H1 (cell line): ENCODE results near the gene CISD2. TPM values are rescaled to one million over a fixed set of nuclear protein-coding genes. Genes with fewer than 3 reads are reported as not detected.

Experiments used
- CTCF ChIA-PET: fragments of 300-600 bp; sonication (Branson Sonifier 250); formaldehyde crosslinking; loops from one replicate; lab custom pipeline; 2021; ENCODE audit not compliant: partially characterized antibody; lab: Charles Lee
- POLR2A ChIA-PET: fragments of 300-600 bp; sonication (Branson Sonifier 250); formaldehyde crosslinking; loops from one replicate; lab custom pipeline; 2021; ENCODE audit warnings: inconsistent platforms; ENCODE audit not compliant: partially characterized antibody; lab: Charles Lee
- DNase-seq, 2 experiments: peaks; one replicate each; pipeline versions ENCODE4 v3.0.0 to v3.0.0-alpha.2; 2010 to 2022; ENCODE audit warnings: low spot score in 2 of 2, low read depth in 1 of 2, mixed read lengths in 1 of 2
- FAIRE-seq: peaks from 2 replicates; lab custom pipeline; 2011; peaks lifted over from hg19 to GRCh38; lab: Jason Lieb, UNC
- H2AFZ ChIP-seq: 2 replicates; pipeline ENCODE4 v1.8.1; 2012; ENCODE audit warnings: low read length, inconsistent platforms
- H2AK5ac ChIP-seq: 2 replicates; pipeline ENCODE4 v1.6.1; 2013; ENCODE audit warnings: low read depth, low read length
- H2BK120ac ChIP-seq: replicated peaks from 2 replicates; pipeline ENCODE3; 2013; ENCODE audit warnings: low read depth, low read length, inconsistent platforms
- H2BK12ac ChIP-seq: 2 replicates; pipeline ENCODE4 v1.6.1; 2013; ENCODE audit warnings: low read depth, low read length
- H2BK15ac ChIP-seq: 2 replicates; pipeline ENCODE4 v1.6.1; 2013; ENCODE audit warnings: low read length
- H2BK20ac ChIP-seq: 2 replicates; pipeline ENCODE4 v1.6.1; 2013; ENCODE audit warnings: low read length
- H2BK5ac ChIP-seq: 2 replicates; pipeline ENCODE4 v1.6.1; 2013; ENCODE audit warnings: low read depth, low read length
- H3K14ac ChIP-seq: 2 replicates; pipeline ENCODE4 v1.6.1; 2013; ENCODE audit warnings: inconsistent platforms; ENCODE audit not compliant: insufficient read length
- H3K18ac ChIP-seq: 2 replicates; pipeline ENCODE4 v1.6.1; 2013; ENCODE audit warnings: low read length; ENCODE audit errors: extremely low read depth
- H3K23ac ChIP-seq: 2 replicates; pipeline ENCODE4 v1.6.1; 2013; ENCODE audit warnings: inconsistent platforms; ENCODE audit not compliant: insufficient read length
- H3K23me2 ChIP-seq: 2 replicates; pipeline ENCODE4 v1.6.1; 2013; ENCODE audit warnings: low read depth, low read length
- H3K27ac ChIP-seq: 2 replicates; pipeline ENCODE4 v1.6.1; 2011; ENCODE audit warnings: low read depth, low read length, inconsistent platforms
- H3K27me3 ChIP-seq, 4 experiments: replicated peaks in 1 of 4; 1 replicate in 1 of 4; 2 replicates in 3 of 4; pipeline versions ENCODE4 v1.6.1 to v1.8.1; 2011 to 2013; ENCODE audit warnings: low read length in 3 of 4, mild to moderate bottlenecking in 3 of 4, inconsistent platforms in 2 of 4, mixed read lengths in 2 of 4, moderate library complexity in 1 of 4; ENCODE audit not compliant: control insufficient read depth in 3 of 4, insufficient read depth in 3 of 4; ENCODE audit errors: extremely low read depth in 1 of 4
- H3K36me3 ChIP-seq, 4 experiments: 2 replicates each; pipeline versions ENCODE4 v1.6.1 to v1.8.1; 2011 to 2013; ENCODE audit warnings: mild to moderate bottlenecking in 4 of 4, low read length in 3 of 4, moderate library complexity in 2 of 4, control low read depth in 1 of 4, inconsistent platforms in 1 of 4; ENCODE audit not compliant: insufficient read depth in 4 of 4, control insufficient read depth in 2 of 4
- H3K4ac ChIP-seq: replicated peaks from 2 replicates; pipeline ENCODE3; 2013; ENCODE audit warnings: low read length, low read depth, mixed read lengths, inconsistent platforms; ENCODE audit not compliant: insufficient read length
- H3K4me1 ChIP-seq, 4 experiments: replicated peaks in 1 of 4; 1 replicate in 1 of 4; 2 replicates in 3 of 4; pipeline versions ENCODE4 v1.6.1 to v1.8.1; 2011 to 2013; ENCODE audit warnings: low read length in 3 of 4, inconsistent platforms in 2 of 4, mixed read lengths in 1 of 4; ENCODE audit not compliant: insufficient read depth in 4 of 4, control insufficient read depth in 3 of 4
- H3K4me2 ChIP-seq, 2 experiments: 2 replicates each; pipeline versions ENCODE4 v1.6.1 to v1.8.1; 2011 to 2013; ENCODE audit warnings: low read depth in 2 of 2, low read length in 2 of 2, control low read depth in 1 of 2, inconsistent platforms in 1 of 2, mild to moderate bottlenecking in 1 of 2; ENCODE audit not compliant: insufficient read depth in 1 of 2
- H3K4me3 ChIP-seq, 4 experiments: fragments of 200-600, 300-600 bp in 1 of 4; sonication (generic), shearing (Covaris generic), sonication (Bioruptor Twin) in 1 of 4; 2 replicates each; pipeline versions ENCODE4 v1.5.1 to v1.8.1; 2011 to 2016; ENCODE audit warnings: low read length in 4 of 4, low read depth in 3 of 4, control low read depth in 2 of 4, inconsistent platforms in 2 of 4, mild to moderate bottlenecking in 2 of 4, mixed read lengths in 1 of 4, moderate library complexity in 1 of 4; ENCODE audit not compliant: insufficient read depth in 2 of 4; ENCODE audit errors: extremely low read depth in 1 of 4
- H3K56ac ChIP-seq: replicated peaks from 2 replicates; pipeline ENCODE3; 2013; ENCODE audit warnings: low read depth, mild to moderate bottlenecking, mixed read lengths, low read length, inconsistent platforms; ENCODE audit not compliant: insufficient read length
- H3K79me1 ChIP-seq: 2 replicates; pipeline ENCODE4 v1.6.1; 2013; ENCODE audit warnings: low read depth, low read length, control low read depth
- H3K79me2 ChIP-seq, 2 experiments: 2 replicates each; pipeline versions ENCODE4 v1.6.1 to v1.8.1; 2012 to 2013; ENCODE audit warnings: low read length in 2 of 2, mild to moderate bottlenecking in 2 of 2, inconsistent platforms in 1 of 2; ENCODE audit not compliant: insufficient read depth in 2 of 2, control insufficient read depth in 1 of 2
- H3K9ac ChIP-seq, 4 experiments: replicated peaks in 1 of 4; 1 replicate in 1 of 4; 2 replicates in 3 of 4; pipeline versions ENCODE4 v1.6.1 to v1.8.1; 2011 to 2013; ENCODE audit warnings: low read depth in 3 of 4, low read length in 3 of 4, control low read depth in 2 of 4, mild to moderate bottlenecking in 2 of 4, moderate library complexity in 2 of 4, inconsistent platforms in 1 of 4; ENCODE audit errors: extremely low read depth in 1 of 4
- H3K9me3 ChIP-seq, 2 experiments: 2 replicates each; pipeline versions ENCODE4 v1.6.1 to v1.8.1; 2012 to 2013; ENCODE audit warnings: mild to moderate bottlenecking in 2 of 2, moderate library complexity in 2 of 2, control low read depth in 1 of 2, inconsistent platforms in 1 of 2, low read depth in 1 of 2, low read length in 1 of 2, mixed read lengths in 1 of 2; ENCODE audit not compliant: insufficient read depth in 2 of 2
- H4K20me1 ChIP-seq, 2 experiments: replicated peaks in 1 of 2; 2 replicates each; pipeline versions ENCODE3 to v1.8.1; 2011 to 2013; ENCODE audit warnings: inconsistent platforms in 2 of 2, low read length in 2 of 2, mild to moderate bottlenecking in 1 of 2; ENCODE audit not compliant: insufficient read depth in 2 of 2, control insufficient read depth in 1 of 2
- H4K5ac ChIP-seq: 2 replicates; pipeline ENCODE4 v1.6.1; 2013; ENCODE audit warnings: low read length, low read depth, mixed read lengths, inconsistent platforms; ENCODE audit not compliant: insufficient read length
- H4K8ac ChIP-seq: 2 replicates; pipeline ENCODE4 v1.8.0; 2013; ENCODE audit warnings: mild to moderate bottlenecking, moderate library complexity, low read length, inconsistent platforms; ENCODE audit not compliant: insufficient read depth; ENCODE audit errors: extremely low read depth
- H4K91ac ChIP-seq: replicated peaks from 2 replicates; pipeline ENCODE3; 2013; ENCODE audit warnings: low read length, mixed read lengths, inconsistent platforms; ENCODE audit not compliant: insufficient read length
- ATF2 ChIP-seq: IDR thresholded peaks from 2 replicates; pipeline ENCODE4 v1.6.1; 2012; ENCODE audit warnings: low read length, inconsistent platforms
- CBX5 ChIP-seq: fragments of 300-800, 300-1000 bp; sonication (generic); IDR thresholded peaks from 2 replicates; pipeline ENCODE4 v1.7.1; 2016; ENCODE audit warnings: antibody characterized with exemption, low read length, low read depth
- CHD1 ChIP-seq: IDR thresholded peaks from 2 replicates; pipeline ENCODE4 v1.6.1; 2012; ENCODE audit warnings: low read depth, low read length, improper control_type of control experiment
- CREB1 ChIP-seq: IDR thresholded peaks from 2 replicates; pipeline ENCODE4 v1.6.1; 2012; ENCODE audit warnings: inconsistent platforms
- EGR1 ChIP-seq: IDR thresholded peaks from 2 replicates; pipeline ENCODE4 v1.6.1; 2011; ENCODE audit warnings: low read depth, low read length, borderline replicate concordance
- EP300 ChIP-seq, 2 experiments: IDR thresholded peaks; 1 replicate in 1 of 2; 2 replicates in 1 of 2; pipeline ENCODE4 v1.6.1; 2011 to 2012; ENCODE audit warnings: low read depth in 2 of 2, low read length in 2 of 2, mild to moderate bottlenecking in 2 of 2, borderline replicate concordance in 1 of 2, inconsistent platforms in 1 of 2, moderate library complexity in 1 of 2
- FOSL1 ChIP-seq: IDR thresholded peaks from 2 replicates; pipeline ENCODE4 v1.6.1; 2011; ENCODE audit warnings: mild to moderate bottlenecking, low read depth, low read length, moderate library complexity; ENCODE audit not compliant: insufficient read depth
- KDM1A ChIP-seq: fragments of 200-600, 300-600 bp; sonication (generic); IDR thresholded peaks from 2 replicates; pipeline ENCODE4 v1.7.1; 2016; ENCODE audit warnings: mild to moderate bottlenecking, low read length, borderline replicate concordance
- MAFK ChIP-seq: IDR thresholded peaks from 2 replicates; pipeline ENCODE4 v1.6.1; 2012; ENCODE audit warnings: low read depth, mild to moderate bottlenecking, improper control_type of control experiment, low read length
- POLR2A ChIP-seq, 2 experiments: IDR thresholded peaks; 1 replicate in 1 of 2; 2 replicates in 1 of 2; pipeline ENCODE4 v1.6.1; 2011; ENCODE audit warnings: low read depth in 2 of 2, low read length in 2 of 2, mild to moderate bottlenecking in 2 of 2; ENCODE audit errors: control extremely low read depth in 1 of 2
- POLR2AphosphoS5 ChIP-seq: IDR thresholded peaks from 2 replicates; pipeline ENCODE4 v1.6.1; 2011; ENCODE audit warnings: low read depth, low read length
- RNF2 ChIP-seq: fragments of 200-900, 300-1000 bp; sonication (generic); IDR thresholded peaks from 2 replicates; pipeline ENCODE4 v1.7.1; 2016; ENCODE audit warnings: borderline replicate concordance, low read depth, mild to moderate bottlenecking, antibody characterized with exemption, low read length; ENCODE audit not compliant: poor library complexity, severe bottlenecking; ENCODE audit errors: missing control alignments
- SIX5 ChIP-seq: IDR thresholded peaks from 2 replicates; pipeline ENCODE4 v1.6.1; 2011; ENCODE audit warnings: mild to moderate bottlenecking, low read depth, low read length
- TCF12 ChIP-seq: IDR thresholded peaks from 2 replicates; pipeline ENCODE4 v1.6.1; 2011; ENCODE audit warnings: low read depth, mild to moderate bottlenecking, low read length
- WGBS, 2 experiments: shearing (Covaris generic) in 1 of 2; methylation state at CpG; one replicate each; pipeline versions ENCODE4 v1.1.6 to v1.1.7; 2013 to 2015; ENCODE audit warnings: low lambda C conversion rate in 2 of 2, mixed read lengths in 2 of 2, inconsistent platforms in 1 of 2, low coverage in 1 of 2, missing lambda C conversion rate in 1 of 2; ENCODE audit not compliant: insufficient replicate concordance in 2 of 2, insufficient coverage in 1 of 2, insufficient read length in 1 of 2; ENCODE audit errors: extremely low coverage in 1 of 2, missing lambda C conversion rate in 1 of 2; 5-methylcytosine and 5-hydroxymethylcytosine counted together
- polyA plus RNA-seq, 7 experiments: library from polyadenylated mRNA; depleted of rRNA in 3 of 7; stranded (reverse) in 5 of 7; unstranded in 2 of 7; fragments of >200 nt in 5 of 7; fragments of 200-250 nt in 2 of 7; gene quantifications; 1 replicate in 5 of 7; 2 replicates in 1 of 7; 4 replicates in 1 of 7; pipeline versions ENCODE4 v1.2.1 to v1.2.3, GENCODE V29; 2011 to 2013; ENCODE audit warnings: missing spikeins in 2 of 7, mixed read lengths in 2 of 7
- total RNA-seq: library from RNA; stranded (reverse); fragmentation: NEBNext Ultra II Directional; extraction: Animal tissue kit (Norgen Biotek cat#: 25700); gene quantifications from 2 replicates; pipeline ENCODE4 v1.2.1, GENCODE V29; 2021

The CISD2 gene
- total and polyA plus RNA-seq, 2 of the 8 experiments (the other 6 are each of a cell fraction or from before 2014, with no cell fraction given) = 23.7 to 48.3 TPM

GRCh38 chr4:102847687-102848086 is 21.1 kb upstream of the CISD2 start:
- ChIA-PET POLR2A (interaction anchor here (1.3 to 4.5 kb wide), 2 partner anchors 12 to 20 kb away, joined by 3 to 27 read pairs; partner anchors contain the start of gene UBE2D3), CTCF (no interaction called here)
- Histone ChIP-seq H2AK5ac (no peak overlapping the region), H3K23me2 (no peaks in the 10 kb centered on the region), H3K4me3 (no peak overlapping the region), H4K8ac (no peak overlapping the region), H3K18ac (no peak overlapping the region), H3K79me2 (no peaks in the 10 kb centered on the region), H3K4ac (no peak overlapping the region), H2BK20ac (no peak overlapping the region), H4K5ac (no peak overlapping the region), H3K79me1 (no peaks in the 10 kb centered on the region), H4K91ac (no peak overlapping the region), H2BK120ac (no peak overlapping the region), H3K14ac (no peak overlapping the region), H4K20me1 (no peaks in the 10 kb centered on the region), H3K56ac (no peak overlapping the region), H2BK12ac (no peak overlapping the region), H2AFZ (no peak overlapping the region), H2BK5ac (no peak overlapping the region), H3K23ac (no peak overlapping the region), H3K4me2 (no peak overlapping the region), H3K4me1 (peaks cover 0 to 3% (median 0%) of the 10 kb centered on the region in 4 experiments; a peak in 1 of 7 replicates), H3K9ac (no peak overlapping the region), H3K9me3 (no peaks in the 10 kb centered on the region), H3K27ac (no peak overlapping the region), H3K27me3 (no peaks in the 10 kb centered on the region), H3K36me3 (no peaks in the 10 kb centered on the region), H2BK15ac (no peak overlapping the region)
- no peak for FAIRE-seq
- DNase-seq = no peak
- WGBS, 2 experiments = 96% methylated on average over 8 of the region's 8 CpGs; no CpG with 5 or more reads in 1 of the 2 experiments
- TF ChIP-seq POLR2AphosphoS5 (no peak), TCF12 (no peak), POLR2A (IDR thresholded peaks at IDR 0.05; ENCODE audit: control extremely low read depth in 1 of 2, low read depth in 2 of 2, low read length in 2 of 2) (no peak), RNF2 (no peak), MAFK (no peak), CHD1 (no peak), ATF2 (no peak), CBX5 (no peak), KDM1A (no peak), EGR1 (no peak), EP300 (IDR thresholded peaks at IDR 0.05; ENCODE audit: borderline replicate concordance in 1 of 2, low read depth in 2 of 2, low read length in 2 of 2) (no peak), FOSL1 (no peak), SIX5 (no peak), CREB1 (no peak)
